Endothelial cell of umbilical vein (primary cell): ENCODE results near the gene MUC2. TPM values are rescaled to one million over a fixed set of nuclear protein-coding genes. Genes with fewer than 3 reads are reported as not detected.

ENCODE experiments used
- BruUV-seq: library from RNA; stranded (reverse); fragments of 400-500 nt; replicated peaks from 2 replicates; lab custom pipeline; 2021; lab: Mats Ljungman, UMichigan
- CTCF ChIA-PET: fragments of 300-600, 350-600 bp; sonication (Branson Sonifier 250); formaldehyde crosslinking; loops from one replicate; lab custom pipeline; 2021; ENCODE audit warnings: antibody characterized with exemption, inconsistent platforms; lab: Charles Lee
- POLR2A ChIA-PET: fragments of 300-600, 350-600 bp; sonication (Branson Sonifier 250); formaldehyde crosslinking; loops from one replicate; lab custom pipeline; 2021; ENCODE audit warnings: antibody characterized with exemption, inconsistent platforms; lab: Charles Lee
- DNase-seq: peaks from one replicate; pipeline ENCODE4 v3.0.0-alpha.2; 2011; ENCODE audit warnings: low read depth, low spot score
- FAIRE-seq: peaks from 2 replicates; lab custom pipeline; 2011; peaks lifted over from hg19 to GRCh38; lab: Jason Lieb, UNC
- H2AFZ ChIP-seq: 2 replicates; pipeline ENCODE4 v1.6.0; 2012; ENCODE audit warnings: low read depth, low read length, control low read depth, inconsistent platforms
- H3K27ac ChIP-seq: 2 replicates; pipeline ENCODE4 v1.5.1; 2011; ENCODE audit warnings: low read depth, mild to moderate bottlenecking, control low read depth, low read length, moderate library complexity; ENCODE audit not compliant: insufficient read depth
- H3K27me3 ChIP-seq, 2 experiments: 2 replicates each; pipeline versions ENCODE4 v1.6.0 to v1.6.1; 2011; ENCODE audit warnings: low read length in 2 of 2, mixed read lengths in 1 of 2; ENCODE audit not compliant: control insufficient read depth in 2 of 2, insufficient read depth in 2 of 2
- H3K36me3 ChIP-seq, 2 experiments: 2 replicates in 1 of 2; 3 replicates in 1 of 2; pipeline ENCODE4 v1.5.1; 2011; ENCODE audit warnings: low read length in 2 of 2, mild to moderate bottlenecking in 1 of 2, moderate library complexity in 1 of 2; ENCODE audit not compliant: control insufficient read depth in 2 of 2, insufficient read depth in 2 of 2; ENCODE audit errors: extremely low read depth in 1 of 2
- H3K4me1 ChIP-seq: 3 replicates; pipeline ENCODE4 v1.5.1; 2011; ENCODE audit warnings: mild to moderate bottlenecking, low read length; ENCODE audit not compliant: control insufficient read depth, insufficient read depth; ENCODE audit errors: extremely low read depth
- H3K4me2 ChIP-seq: 2 replicates; pipeline ENCODE4 v1.6.1; 2011; ENCODE audit warnings: low read length, control low read depth, mixed read lengths; ENCODE audit not compliant: insufficient read depth
- H3K4me3 ChIP-seq, 3 experiments: fragments of 200-600 bp in 1 of 3; sonication (generic), shearing (Covaris generic) in 1 of 3; replicated peaks in 1 of 3; 2 replicates each; pipeline ENCODE4 v1.5.1; 2011 to 2016; ENCODE audit warnings: control low read depth in 3 of 3, low read length in 3 of 3, mild to moderate bottlenecking in 2 of 3, inconsistent platforms in 1 of 3, low read depth in 1 of 3, moderate library complexity in 1 of 3; ENCODE audit not compliant: insufficient read depth in 1 of 3
- H3K79me2 ChIP-seq: 2 replicates; pipeline ENCODE4 v1.6.0; 2012; ENCODE audit warnings: low read length, inconsistent platforms; ENCODE audit not compliant: control insufficient read depth, insufficient read depth
- H3K9ac ChIP-seq: replicated peaks from 2 replicates; pipeline ENCODE3; 2011; ENCODE audit warnings: low read length, control low read depth; ENCODE audit not compliant: insufficient read depth; ENCODE audit errors: extremely low read depth
- H3K9me1 ChIP-seq: replicated peaks from 3 replicates; pipeline ENCODE4 v1.6.0; 2011; ENCODE audit warnings: mild to moderate bottlenecking, low read length; ENCODE audit not compliant: control insufficient read depth, insufficient read depth; ENCODE audit errors: extremely low read depth
- H3K9me3 ChIP-seq: replicated peaks from 2 replicates; pipeline ENCODE4 v1.5.1; 2012; ENCODE audit warnings: low read length, inconsistent platforms; ENCODE audit not compliant: control insufficient read depth, insufficient read depth
- H4K20me1 ChIP-seq: replicated peaks from 2 replicates; pipeline ENCODE3; 2011; ENCODE audit warnings: mild to moderate bottlenecking, low read length; ENCODE audit not compliant: control insufficient read depth, insufficient read depth; ENCODE audit errors: extremely low read depth
- CTCF ChIP-seq, 2 donors: IDR thresholded peaks; 1 replicate in 1 of 2; 2 replicates in 1 of 2; pipeline ENCODE4 v1.5.1; 2011; ENCODE audit warnings: low read length in 2 of 2, mild to moderate bottlenecking in 2 of 2, moderate library complexity in 2 of 2, control low read depth in 1 of 2, inconsistent platforms in 1 of 2, low read depth in 1 of 2; ENCODE audit not compliant: insufficient read depth in 1 of 2; ENCODE audit errors: extremely low read depth in 1 of 2
- EZH2 ChIP-seq: IDR thresholded peaks from 2 replicates; pipeline ENCODE4 v1.6.1; 2012; ENCODE audit warnings: borderline replicate concordance, low read depth, mild to moderate bottlenecking, moderate library complexity, low read length, inconsistent platforms; ENCODE audit not compliant: severe bottlenecking
- FOS ChIP-seq: IDR thresholded peaks from 2 replicates; pipeline ENCODE4 v1.6.1; 2011; ENCODE audit warnings: mild to moderate bottlenecking, low read length, moderate library complexity, borderline replicate concordance; ENCODE audit not compliant: insufficient read depth
- GATA2 ChIP-seq: IDR thresholded peaks from 2 replicates; pipeline ENCODE4 v1.7.0; 2011; ENCODE audit warnings: low read depth, mild to moderate bottlenecking, moderate library complexity, mixed read lengths, low read length; ENCODE audit not compliant: insufficient read length, insufficient read depth
- JUN ChIP-seq: IDR thresholded peaks from 2 replicates; pipeline ENCODE4 v1.6.1; 2011; ENCODE audit warnings: borderline replicate concordance, low read depth; ENCODE audit not compliant: insufficient read length, insufficient read depth
- MYC ChIP-seq: IDR thresholded peaks from one replicate; pipeline ENCODE4 v1.6.1; 2011; ENCODE audit warnings: mild to moderate bottlenecking, low read depth, low read length
- POLR2A ChIP-seq: IDR thresholded peaks from 2 replicates; pipeline ENCODE4 v1.6.1; 2012; ENCODE audit warnings: low read depth, mild to moderate bottlenecking, control low read depth, low read length
- POLR2AphosphoS5 ChIP-seq: IDR thresholded peaks from 2 replicates; pipeline ENCODE4 v1.6.1; 2012; ENCODE audit warnings: low read depth, mild to moderate bottlenecking, control low read depth, low read length, moderate library complexity; ENCODE audit not compliant: insufficient read depth
- dilution Hi-C: fragments of 300-500 bp; cut with MboI; formaldehyde crosslinking; loops from one replicate; pipeline ENCODE4 v1.15.0; 2019; ENCODE audit warnings: low sequenced_read_pairs; ENCODE audit not compliant: extremely low pct_ligation_motif_present
- intact Hi-C: fragments of 100-400 bp; cut with micrococcal nuclease; formaldehyde crosslinking; loops from one replicate; pipeline ENCODE4 v1.10.0; 2022
- polyA plus RNA-seq, 4 experiments: library from polyadenylated mRNA; depleted of rRNA in 3 of 4; stranded (reverse) in 3 of 4; unstranded in 1 of 4; fragments of >200 nt; gene quantifications; 2 replicates each; pipeline versions ENCODE4 v1.2.1 to v1.2.3, GENCODE V29; 2011 to 2012; ENCODE audit warnings: missing spikeins in 1 of 4
- total RNA-seq: library from RNA; stranded (reverse); gene quantifications from 2 replicates; pipeline ENCODE4 v1.2.3, GENCODE V29; 2021
- TF ChIP-seq, protein P1 (sequence below): IDR thresholded peaks from 2 replicates; pipeline ENCODE4 v1.6.1; 2011; ENCODE audit not compliant: insufficient read depth, insufficient read length

The MUC2 gene
- total and polyA plus RNA-seq, 2 donors (not counting 3 experiments of a cell fraction or from before 2014, with no cell fraction given) = not detected

DNA sequence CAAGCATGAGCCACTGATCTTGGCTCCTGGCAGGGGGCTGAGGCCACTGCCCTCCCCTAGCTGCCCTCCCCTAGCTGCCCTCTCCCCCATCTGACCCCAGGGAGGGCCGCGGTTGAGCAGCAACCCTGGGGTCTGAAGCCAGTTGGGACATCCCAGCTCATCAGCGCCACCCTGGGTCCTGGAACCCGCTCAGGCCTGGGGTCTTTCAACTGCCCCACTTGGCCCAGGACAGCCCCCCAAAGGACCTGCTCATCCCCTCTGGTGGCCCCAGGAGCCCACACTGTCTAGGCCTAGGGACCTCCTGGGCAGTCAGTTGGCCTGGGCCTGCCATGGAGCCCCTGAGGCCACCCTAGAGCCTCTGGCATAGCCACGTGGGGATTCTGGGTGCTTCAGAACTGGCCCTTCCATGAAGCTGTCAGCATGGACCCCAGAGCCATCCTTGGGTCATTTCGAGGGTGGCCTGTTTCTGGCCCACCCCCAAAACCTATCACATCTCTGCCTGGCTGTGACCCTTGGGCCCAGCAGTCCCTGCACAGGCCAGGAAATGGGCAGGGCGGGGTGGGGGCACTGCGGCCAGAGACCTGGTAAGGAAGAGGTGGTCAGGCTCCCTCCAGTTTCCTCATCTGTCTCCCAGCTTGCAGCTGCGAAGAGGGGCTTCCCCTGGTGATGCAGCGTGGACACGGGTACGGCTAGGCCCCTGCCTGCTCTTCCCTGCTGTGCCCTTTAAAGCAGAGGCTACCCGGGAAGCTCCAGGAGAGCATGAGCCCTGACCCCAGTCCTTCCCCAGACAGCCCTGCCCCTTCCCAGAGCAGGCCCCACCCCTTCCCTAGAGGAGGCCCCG, 37.9 kb downstream of the MUC2 start:
- intact Hi-C loops = no loop called here
- H3K9me3 ChIP-seq = no peaks in the 10 kb centered on the region
- no peaks in the 10 kb centered on the region for H3K4me1 ChIP-seq
- dilution Hi-C loops = no loop called here
- no peak overlapping the region for H3K4me3 ChIP-seq
- FAIRE-seq = no peak
- TF ChIP-seq GATA2 (no peak), FOS (no peak), POLR2A (no peak), EZH2 (no peak), JUN (no peak), CTCF (IDR thresholded peaks at IDR 0.05; ENCODE audit: extremely low read depth in 1 of 2, insufficient read depth in 1 of 2, low read depth in 1 of 2, low read length in 2 of 2) (no peak), POLR2AphosphoS5 (no peak), MYC (no peak)
- TF ChIP-seq, protein P1, sequence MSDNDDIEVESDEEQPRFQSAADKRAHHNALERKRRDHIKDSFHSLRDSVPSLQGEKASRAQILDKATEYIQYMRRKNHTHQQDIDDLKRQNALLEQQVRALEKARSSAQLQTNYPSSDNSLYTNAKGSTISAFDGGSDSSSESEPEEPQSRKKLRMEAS = no peak
- H3K79me2 ChIP-seq = no peaks in the 10 kb centered on the region
- ChIA-PET POLR2A (no interaction called here), CTCF (interaction anchor here (1.0 kb wide), 1 partner anchor 462 kb away, joined by 3 read pairs; no protein-coding TSS in a partner anchor)
- BruUV-seq = no TSS peak
- H3K27me3 ChIP-seq = no peaks in the 10 kb centered on the region
- no peak overlapping the region for H3K4me2 ChIP-seq
- H2AFZ ChIP-seq = no peak overlapping the region
- no peak overlapping the region for H3K9ac ChIP-seq
- no peaks in the 10 kb centered on the region for H4K20me1 ChIP-seq
- H3K27ac ChIP-seq = no peak overlapping the region
- H3K9me1 ChIP-seq = no peaks in the 10 kb centered on the region
- H3K36me3 ChIP-seq = no peaks in the 10 kb centered on the region
- no peak for DNase-seq
